ENCODE results near the gene SERPIND1.

The SERPIND1 gene

GRCh38 chr22:20833225-20833665 lies 59.3 kb downstream of the SERPIND1 start:
- no peak overlapping the region for H2AFZ ChIP-seq (ENCODE audit: low read depth)
- H3K4me2 ChIP-seq = no peak overlapping the region
- H3K4me1 ChIP-seq (ENCODE audit: low read depth, poor library complexity, severe bottlenecking) = peaks cover 16% of the 10 kb centered on the region
- H3K27me3 ChIP-seq (ENCODE audit: insufficient read depth, low read depth) = no peaks in the 10 kb centered on the region
- H3K36me3 ChIP-seq (ENCODE audit: insufficient read depth) = no peaks in the 10 kb centered on the region; the same call in 1 of the 2 replicates
- no peak overlapping the region for H3K4me3 ChIP-seq (IDR thresholded peaks at IDR 0.05; ENCODE audit: insufficient read depth, low read depth, low read length)
- peaks cover under 1% of the 10 kb centered on the region; the same call in 1 of the 2 replicates for H3K79me2 ChIP-seq (ENCODE audit: insufficient read depth, low read depth)
- H3K27ac ChIP-seq = no peak overlapping the region
- TF ChIP-seq CTCF (conservative IDR thresholded peaks at IDR 0.05; ENCODE audit: low read depth, low read length) = no peak
- H3K9ac ChIP-seq = no peak overlapping the region
- no peaks in the 10 kb centered on the region for H4K20me1 ChIP-seq (ENCODE audit: insufficient read depth)

GRCh38 chr22:20834206-20834605 lies 60.3 kb downstream of the SERPIND1 start:
- Histone ChIP-seq H3K4me2 (no peak overlapping the region), H3K9ac (no peak overlapping the region), H2AFZ (ENCODE audit: low read depth) (no peak overlapping the region), H3K4me1 (ENCODE audit: low read depth, poor library complexity, severe bottlenecking) (peaks cover 16% of the 10 kb centered on the region), H3K36me3 (ENCODE audit: insufficient read depth) (no peaks in the 10 kb centered on the region; the same call in 1 of the 2 replicates), H4K20me1 (ENCODE audit: insufficient read depth) (no peaks in the 10 kb centered on the region), H3K27ac (no peak overlapping the region), H3K79me2 (ENCODE audit: insufficient read depth, low read depth) (peaks cover 9% of the 10 kb centered on the region), H3K27me3 (ENCODE audit: insufficient read depth, low read depth) (no peaks in the 10 kb centered on the region), H3K4me3 (IDR thresholded peaks at IDR 0.05; ENCODE audit: insufficient read depth, low read depth, low read length) (no peak overlapping the region)
- TF ChIP-seq CTCF (conservative IDR thresholded peaks at IDR 0.05; ENCODE audit: low read depth, low read length) = no peak

- peaks cover 16% of the 10 kb centered on the region for H3K4me1 ChIP-seq (ENCODE audit: low read depth, poor library complexity, severe bottlenecking)
- H3K4me3 ChIP-seq (IDR thresholded peaks at IDR 0.05; ENCODE audit: insufficient read depth, low read depth, low read length) = no peak overlapping the region
- H3K4me2 ChIP-seq = no peak overlapping the region
- no peaks in the 10 kb centered on the region for H4K20me1 ChIP-seq (ENCODE audit: insufficient read depth)
- H3K27me3 ChIP-seq (ENCODE audit: insufficient read depth, low read depth) = no peaks in the 10 kb centered on the region
- H3K36me3 ChIP-seq (ENCODE audit: insufficient read depth) = no peaks in the 10 kb centered on the region; the same call in 1 of the 2 replicates
- H3K9ac ChIP-seq = no peak overlapping the region
- peaks cover 14% of the 10 kb centered on the region for H3K79me2 ChIP-seq (ENCODE audit: insufficient read depth, low read depth)
- H3K27ac ChIP-seq = no peak overlapping the region
- no peak for TF ChIP-seq CTCF (conservative IDR thresholded peaks at IDR 0.05; ENCODE audit: low read depth, low read length)
- H2AFZ ChIP-seq (ENCODE audit: low read depth) = no peak overlapping the region
These were observed 60.8 kb downstream of the SERPIND1 start for GRCh38 chr22:20834725-20835124.
